GM18519 (cell line): ENCODE data around the gene SPHK1.

ENCODE experiments used
- ATAC-seq: cut with Tn5 transposase; IDR thresholded peaks from one replicate; pipeline ENCODE4 v1.9.1; 2021; ENCODE audit warnings: mild to moderate bottlenecking, moderate library complexity; ENCODE audit not compliant: unreplicated experiment, low FRiP score

The SPHK1 gene

GRCh38 chr17:76405607-76405966 is 21.2 kb downstream of the SPHK1 start:
- no peak for ATAC-seq

GRCh38 chr17:76405967-76406647 is 21.7 kb downstream of the SPHK1 start:
- no peak for ATAC-seq

- no peak for ATAC-seq
Measured at GRCh38 chr17:76407509-76407908, 23.1 kb downstream of the SPHK1 start.

- ATAC-seq = no peak
Measured at GRCh38 chr17:76408037-76408849, 23.8 kb downstream of the SPHK1 start.

- ATAC-seq = no peak
Measured at GRCh38 chr17:76410328-76410965, 26.0 kb downstream of the SPHK1 start.

GRCh38 chr17:76411247-76411646 is 26.8 kb downstream of the SPHK1 start:
- no peak for ATAC-seq

- ATAC-seq = no peak
Measured at GRCh38 chr17:76414334-76415295, 30.2 kb downstream of the SPHK1 start.

- no peak for ATAC-seq
Measured at GRCh38 chr17:76415786-76416185, 31.4 kb downstream of the SPHK1 start.

- ATAC-seq = no peak
Measured at GRCh38 chr17:76416457-76416856, 32.0 kb downstream of the SPHK1 start.

- ATAC-seq = no peak
Measured at GRCh38 chr17:76416899-76417298, 32.5 kb downstream of the SPHK1 start.

- no peak for ATAC-seq
Measured at GRCh38 chr17:76417499-76418143, 33.2 kb downstream of the SPHK1 start.

- ATAC-seq = no peak
Measured at GRCh38 chr17:76419576-76420260, 35.3 kb downstream of the SPHK1 start.

GRCh38 chr17:76420356-76421043 is 36.1 kb downstream of the SPHK1 start:
- no peak for ATAC-seq

GRCh38 chr17:76421044-76421407 is 36.6 kb downstream of the SPHK1 start:
- no peak for ATAC-seq

- no peak for ATAC-seq
Measured at GRCh38 chr17:76422406-76422805, 38.0 kb downstream of the SPHK1 start.

- ATAC-seq = no peak
Measured at GRCh38 chr17:76422860-76423259, 38.5 kb downstream of the SPHK1 start.

- no peak for ATAC-seq
Measured at GRCh38 chr17:76426853-76427252, 42.4 kb downstream of the SPHK1 start.

- no peak for ATAC-seq
Measured at GRCh38 chr17:76427501-76428231, 43.3 kb downstream of the SPHK1 start.
